SK-N-DZ (cell line): ENCODE results near the gene NSUN3. TPM values are rescaled to one million over a fixed set of nuclear protein-coding genes. Genes with fewer than 3 reads are reported as not detected.
A peak's percentile ranks its signal among the peaks of the same experiment; 100 is the strongest.
"Not testable (repeated sequence)": the region's sequence is repeated elsewhere in the genome, so short reads cannot be mapped to it uniquely, and the experiment has no call there.

Source experiments
- DNase-seq: peaks from one replicate; pipeline ENCODE4 v3.0.0-alpha.2; 2015; ENCODE audit warnings: low spot score
- polyA plus RNA-seq, 2 experiments: library from polyadenylated mRNA; depleted of rRNA; stranded (reverse); fragments of >200 nt; gene quantifications; 2 replicates each; pipeline ENCODE4 v1.2.3, GENCODE V29; 2014

NSUN3 gene
- polyA plus RNA-seq (2014; cell fraction: cytosol; rRNA removed) = 8.4 and 11.1 TPM in 2 replicates
- 7.0 and 10.7 TPM in 2 replicates for polyA plus RNA-seq (2014; cell fraction: nucleus; rRNA removed)

GRCh38 chr3:94062513-94063404 lies at the start of gene NSUN3, which contains the start of gene DHFR2:
NSUN3 (plus strand) TSS chr3:94063061; CDS start chr3:94063127, 66 bp downstream.
DHFR2 (minus strand) TSS chr3:94062916; CDS start chr3:94061511, 1,405 bp downstream.
- DNase-seq = peak; percentile 99

- DNase-seq = no peak
These were observed 47.8 kb upstream of the NSUN3 start for GRCh38 chr3:94015025-94015424.

GRCh38 chr3:94019659-94020058 lies 43.2 kb upstream of the NSUN3 start:
- no peak for DNase-seq

GRCh38 chr3:94020293-94020692 lies 42.6 kb upstream of the NSUN3 start:
- no peak for DNase-seq

GRCh38 chr3:94024385-94024784 lies 38.5 kb upstream of the NSUN3 start:
- DNase-seq = no peak

- DNase-seq = no peak
These were observed 36.2 kb upstream of the NSUN3 start for GRCh38 chr3:94026623-94027022.

- no peak for DNase-seq
These were observed 34.6 kb upstream of the NSUN3 start, which contains the start of gene STX19 for GRCh38 chr3:94028093-94028837. STX19 (minus strand) TSS chr3:94028597; CDS start chr3:94015269, 13,328 bp downstream.

- DNase-seq = peak; percentile 37
These were observed 25.9 kb upstream of the NSUN3 start for GRCh38 chr3:94036909-94037507.

- no peak for DNase-seq
These were observed 19.6 kb upstream of the NSUN3 start for GRCh38 chr3:94043285-94043684.

GRCh38 chr3:94044100-94044936 lies 18.5 kb upstream of the NSUN3 start:
- not testable (repeated sequence) for DNase-seq

GRCh38 chr3:94046533-94046932 lies 16.3 kb upstream of the NSUN3 start:
- DNase-seq = no peak

GRCh38 chr3:94049267-94049666 lies 13.6 kb upstream of the NSUN3 start:
- DNase-seq = no peak

- peak; percentile 83 for DNase-seq
These were observed 12.3 kb upstream of the NSUN3 start for GRCh38 chr3:94050546-94050945.

GRCh38 chr3:94061297-94061696 lies 1.6 kb upstream of the NSUN3 start:
- no peak for DNase-seq

GRCh38 chr3:94063496-94064119 lies 747 bp downstream of the NSUN3 start:
- DNase-seq = peak; percentile 12

- DNase-seq = no peak
These were observed 1.5 kb downstream of the NSUN3 start for GRCh38 chr3:94064243-94064860.

- DNase-seq = no peak
These were observed 2.3 kb downstream of the NSUN3 start for GRCh38 chr3:94065122-94065521.

- DNase-seq = no peak
These were observed 3.1 kb downstream of the NSUN3 start for GRCh38 chr3:94065819-94066480.
